ENCODE measurements around the gene ZMYM4. TPM values are rescaled to one million over a fixed set of nuclear protein-coding genes. Genes with fewer than 3 reads are reported as not detected.
"Not testable (repeated sequence)": the region's sequence is repeated elsewhere in the genome, so short reads cannot be mapped to it uniquely, and the experiment has no call there.

Gene ZMYM4
- total RNA-seq, 3 donors from 2014 or later, result 30.5 to 46.6 (median 31.6) TPM

DNA sequence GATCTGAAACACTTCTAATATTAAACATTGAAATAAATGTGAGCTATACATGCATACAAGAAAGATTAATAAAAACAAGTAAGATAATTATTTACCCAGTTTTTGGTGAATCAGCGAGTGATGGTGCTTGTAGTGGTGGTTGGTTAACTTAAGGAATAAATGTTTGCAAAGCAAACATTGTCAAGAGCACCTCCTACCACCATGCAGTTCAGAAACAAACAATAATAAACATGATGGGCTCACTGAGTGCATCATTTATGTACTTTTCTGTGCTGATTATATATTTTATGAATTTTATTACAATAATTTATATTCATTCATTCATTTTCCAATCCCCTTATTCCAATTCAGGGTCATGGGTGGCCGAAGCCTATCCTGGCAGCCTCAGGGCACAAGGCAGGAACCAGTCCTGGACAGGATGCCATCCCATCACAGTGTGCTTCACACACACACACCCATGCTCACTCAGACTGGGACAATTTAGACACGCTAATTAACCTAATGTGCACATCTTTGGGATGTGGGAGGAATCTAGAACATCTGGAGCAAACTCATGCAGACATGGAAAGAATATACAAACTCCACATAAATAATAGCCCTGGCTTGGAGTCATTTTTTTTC, 57.8 kb downstream of the ZMYM4 start:
- no peak for ATAC-seq
- no peak for TF ChIP-seq CTCF (IDR thresholded peaks at IDR 0.05)
- intact Hi-C loops (cut with DNase I, micrococcal nuclease), result no loop called here

DNA sequence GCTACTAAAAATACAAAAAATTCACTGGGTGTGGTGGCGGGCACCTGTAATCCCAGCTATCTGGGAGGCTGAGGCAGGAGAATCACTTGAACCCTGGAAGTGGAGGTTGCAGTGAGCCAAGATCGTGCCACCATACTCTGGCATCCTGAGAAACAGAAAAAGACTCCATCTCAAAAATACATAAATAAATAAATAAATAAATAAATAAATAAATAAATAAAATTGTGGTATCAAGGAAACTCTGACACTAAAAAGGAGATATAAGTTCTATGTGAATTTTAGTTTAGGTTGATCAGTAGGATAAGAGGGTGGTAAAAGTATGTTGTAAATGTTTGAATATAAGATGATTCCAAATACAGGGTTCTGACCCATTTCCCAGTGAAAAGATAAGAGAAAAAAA, 63.1 kb downstream of the ZMYM4 start:
- H3K4me1 ChIP-seq (ENCODE audit: low read depth); H3K36me3 ChIP-seq (ENCODE audit: low read depth); H3K9me3 ChIP-seq; H3K4me3 ChIP-seq; DNase-seq; ATAC-seq; intact Hi-C loops (cut with DNase I, micrococcal nuclease): not testable (repeated sequence)

More for the DNA sequence above, 57.8 kb downstream of the ZMYM4 start:
- H3K4me3 ChIP-seq, result no peak overlapping the region
- no peaks in the 10 kb centered on the region for H3K9me3 ChIP-seq
- H3K4me1 ChIP-seq (ENCODE audit: low read depth), result no peaks in the 10 kb centered on the region
- H3K36me3 ChIP-seq (ENCODE audit: low read depth), result no peaks in the 10 kb centered on the region
- DNase-seq, result no peak

- Histone ChIP-seq H3K36me3 (ENCODE audit: low read depth) (no peaks in the 10 kb centered on the region), H3K4me3 (no peak overlapping the region), H3K9me3 (no peaks in the 10 kb centered on the region), H3K4me1 (ENCODE audit: low read depth) (no peaks in the 10 kb centered on the region)
- intact Hi-C loops (cut with DNase I, micrococcal nuclease), result no loop called here
- ATAC-seq (no peak), DNase-seq (no peak)
- TF ChIP-seq CTCF (IDR thresholded peaks at IDR 0.05), result no peak
Observed at GRCh38 chr1:35334485-35334884, 66.0 kb downstream of the ZMYM4 start.

DNA sequence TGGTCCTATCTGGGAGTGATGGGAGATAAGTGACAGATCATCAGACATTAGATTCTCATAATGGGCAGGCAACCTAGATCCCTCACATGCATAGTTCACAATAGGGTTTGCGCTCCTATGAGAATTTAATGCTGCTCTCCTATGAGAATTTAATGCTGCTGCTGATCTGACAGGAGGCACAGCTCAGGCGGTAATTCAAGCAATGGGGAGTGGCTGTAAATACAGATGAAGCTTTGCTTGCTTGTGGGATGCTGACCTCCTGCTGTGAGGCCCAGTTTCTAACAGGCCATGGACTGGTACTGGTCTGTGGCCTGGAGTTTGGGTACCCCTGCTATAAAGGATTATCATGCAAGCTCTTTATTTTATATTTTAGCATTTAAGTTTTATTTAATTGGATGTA, 72.0 kb downstream of the ZMYM4 start:
- Histone ChIP-seq H3K4me1 (ENCODE audit: low read depth) (no peaks in the 10 kb centered on the region), H3K36me3 (ENCODE audit: low read depth) (no peaks in the 10 kb centered on the region), H3K4me3 (no peak overlapping the region), H3K9me3 (no peaks in the 10 kb centered on the region)
- no peak for TF ChIP-seq CTCF (IDR thresholded peaks at IDR 0.05)
- ATAC-seq (no peak), DNase-seq (no peak)
- intact Hi-C loops (cut with DNase I, micrococcal nuclease), result no loop called here

- TF ChIP-seq CTCF (IDR thresholded peaks at IDR 0.05), result no peak
- Histone ChIP-seq H3K4me1 (ENCODE audit: low read depth) (no peaks in the 10 kb centered on the region), H3K4me3 (no peak overlapping the region), H3K9me3 (no peaks in the 10 kb centered on the region), H3K36me3 (ENCODE audit: low read depth) (no peaks in the 10 kb centered on the region)
- intact Hi-C loops (cut with DNase I, micrococcal nuclease), result no loop called here
- DNase-seq (no peak), ATAC-seq (no peak)
Observed at GRCh38 chr1:35345439-35345981, 77.0 kb downstream of the ZMYM4 start.

DNA sequence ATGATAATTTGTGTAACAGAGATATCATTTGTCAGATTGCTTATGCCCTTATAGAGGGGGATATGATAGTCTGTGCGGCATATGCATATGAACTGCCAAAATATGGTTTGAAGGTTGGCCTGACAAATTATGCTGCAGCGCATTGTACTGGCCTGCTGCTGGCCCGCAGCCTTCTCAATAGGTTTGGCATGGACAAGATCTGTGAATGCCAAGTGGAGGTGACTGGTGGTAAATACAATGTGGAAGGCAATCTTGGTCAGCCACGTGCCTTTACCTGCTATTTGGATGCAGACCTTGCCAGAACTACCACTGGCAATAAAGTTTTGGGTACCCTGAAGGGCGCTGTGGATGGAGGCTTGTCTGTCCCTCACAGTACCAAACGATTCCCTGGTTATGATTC, 82.4 kb downstream of the ZMYM4 start:
- DNase-seq, result no peak

More for the DNA sequence above, 82.4 kb downstream of the ZMYM4 start:
- no peak for TF ChIP-seq CTCF (IDR thresholded peaks at IDR 0.05)
- Histone ChIP-seq H3K4me3 (no peak overlapping the region), H3K9me3 (no peaks in the 10 kb centered on the region), H3K36me3 (ENCODE audit: low read depth) (no peaks in the 10 kb centered on the region), H3K4me1 (ENCODE audit: low read depth) (no peaks in the 10 kb centered on the region)
- no peak for ATAC-seq
- intact Hi-C loops (cut with DNase I, micrococcal nuclease), result no loop called here
